Esophagus squamous epithelium (tissue), 5 donors: ENCODE results near the gene FITM1. TPM values are rescaled to one million over a fixed set of nuclear protein-coding genes. Genes with fewer than 3 reads are reported as not detected.
A peak's percentile ranks its signal among the peaks of the same experiment; 100 is the strongest.

Experiments used
- DNase-seq: peaks from one replicate; lab custom pipeline; 2025; lab: John Stamatoyannopoulos, UW
- H3K27ac ChIP-seq, 4 donors: fragments of 200-600 bp; sonication (generic); one replicate each; pipeline ENCODE4 v1.5.1; 2016 to 2019; ENCODE audit warnings: mild to moderate bottlenecking in 1 of 4
- H3K27me3 ChIP-seq, 4 donors: fragments of 200-600 bp; sonication (generic); 1 replicate in 3 of 4; 2 replicates in 1 of 4; pipeline versions ENCODE4 v1.5.1 to v1.6.0; 2017 to 2021; ENCODE audit warnings: antibody characterized with exemption in 1 of 4
- H3K36me3 ChIP-seq, 3 donors: fragments of 200-600 bp; sonication (generic); one replicate each; pipeline ENCODE4 v1.5.1; 2016 to 2019
- H3K4me1 ChIP-seq, 3 donors: fragments of 200-600 bp; sonication (generic); one replicate each; pipeline ENCODE4 v1.5.1; 2017 to 2019
- H3K4me3 ChIP-seq, 4 donors: fragments of 200-600 bp; sonication (generic); 1 replicate in 3 of 4; 2 replicates in 1 of 4; pipeline ENCODE4 v1.5.1; 2016 to 2019; ENCODE audit warnings: mild to moderate bottlenecking in 2 of 4, moderate library complexity in 1 of 4
- H3K9me3 ChIP-seq, 3 donors: fragments of 200-600 bp; sonication (generic); one replicate each; pipeline ENCODE4 v1.5.1; 2016 to 2019
- CTCF ChIP-seq, 6 experiments: fragments of 450-650 bp in 4 of 6; fragments of 200-600 bp in 2 of 6; sonication (generic) in 2 of 6; IDR thresholded peaks; one replicate each; pipeline ENCODE4 v1.5.1; 2016 to 2019; ENCODE audit warnings: antibody characterized with exemption in 6 of 6, mild to moderate bottlenecking in 4 of 6, moderate library complexity in 4 of 6
- POLR2A ChIP-seq, 4 donors: fragments of 450-650 bp; IDR thresholded peaks; one replicate each; pipeline ENCODE4 v1.6.1; 2017; ENCODE audit warnings: antibody characterized with exemption in 4 of 4, mild to moderate bottlenecking in 4 of 4, moderate library complexity in 3 of 4
- WGBS, 2 donors: methylation state at CpG; one replicate each; pipeline ENCODE4 v1.1.5; 2018; 5-methylcytosine and 5-hydroxymethylcytosine counted together
- intact Hi-C: fragments of 100-400 bp; cut with DNase I; formaldehyde crosslinking; loops from one replicate; pipeline ENCODE4 v1.15.0; 2022
- total RNA-seq, 4 donors: library from RNA; depleted of rRNA; stranded (reverse); fragments of >200 nt; gene quantifications; one replicate each; pipeline ENCODE4 v1.1.0, GENCODE V29; 2016
- donor health status: DM: yes; HTN: yes; CAD: no.

The FITM1 gene
- total RNA-seq, 4 donors from 2014 or later = 0.42 to 3.7 (median 0.95) TPM; not detected in 1

GRCh38 chr14:24155100-24155499, 24.6 kb downstream of the FITM1 start:
- Histone ChIP-seq H3K4me3 (no peak overlapping the region), H3K4me1 (peaks cover 0 to 14% (median under 1%) of the 10 kb centered on the region in 3 donors), H3K27ac (no peak overlapping the region), H3K9me3 (no peaks in the 10 kb centered on the region), H3K27me3 (no peaks in the 10 kb centered on the region), H3K36me3 (peaks cover 42 to 98% (median 57%) of the 10 kb centered on the region in 3 donors)
- WGBS, 2 donors = 94 to 98% methylated on average over 6 to 7 of the region's 10 CpGs
- intact Hi-C loops = no loop called here
- DNase-seq = no peak
- TF ChIP-seq POLR2A (IDR thresholded peaks at IDR 0.05) (no peak), CTCF (IDR thresholded peaks at IDR 0.05) (no peak)

GRCh38 chr14:24156840-24157239, 26.4 kb downstream of the FITM1 start:
- Histone ChIP-seq H3K27me3 (no peaks in the 10 kb centered on the region), H3K4me1 (peaks cover 7 to 29% (median 8%) of the 10 kb centered on the region in 3 donors), H3K9me3 (no peaks in the 10 kb centered on the region), H3K4me3 (no peak overlapping the region), H3K36me3 (peaks cover 36 to 88% (median 45%) of the 10 kb centered on the region in 3 donors), H3K27ac (peak overlapping the region in 2 of 4 donors; percentile 6 to 31)
- no peak for DNase-seq
- no peak for TF ChIP-seq POLR2A (IDR thresholded peaks at IDR 0.05)
- no peak for TF ChIP-seq CTCF (IDR thresholded peaks at IDR 0.05)
- intact Hi-C loops = no loop called here
- WGBS, 2 donors = 83 to 85% methylated on average over 1 of the region's 1 CpG

GRCh38 chr14:24157331-24157730, 26.9 kb downstream of the FITM1 start:
- peak overlapping the region in 2 of 4 donors; percentile 6 to 31 for H3K27ac ChIP-seq
- no peak for DNase-seq
- 68 to 81% methylated on average over 5 to 12 of the region's 12 CpGs for WGBS, 2 donors
- no peaks in the 10 kb centered on the region for H3K27me3 ChIP-seq
- peaks cover 12 to 34% (median 13%) of the 10 kb centered on the region in 3 donors for H3K4me1 ChIP-seq
- no peaks in the 10 kb centered on the region for H3K9me3 ChIP-seq
- TF ChIP-seq POLR2A (IDR thresholded peaks at IDR 0.05) = no peak
- TF ChIP-seq CTCF (IDR thresholded peaks at IDR 0.05) = no peak
- intact Hi-C loops = no loop called here
- H3K4me3 ChIP-seq = no peak overlapping the region
- peaks cover 34 to 84% (median 43%) of the 10 kb centered on the region in 3 donors for H3K36me3 ChIP-seq

- TF ChIP-seq POLR2A (IDR thresholded peaks at IDR 0.05) = no peak
- no peak for TF ChIP-seq CTCF (IDR thresholded peaks at IDR 0.05)
- peaks cover 49 to 83% (median 52%) of the 10 kb centered on the region in 3 donors for H3K36me3 ChIP-seq
- H3K27ac ChIP-seq = peak overlapping the region; percentile 92 to 98 (median 97)
- H3K9me3 ChIP-seq = no peaks in the 10 kb centered on the region
- no peaks in the 10 kb centered on the region for H3K27me3 ChIP-seq
- intact Hi-C loops = no loop called here
- no peak for DNase-seq
- no peak overlapping the region for H3K4me3 ChIP-seq
- WGBS, 2 donors = 81 to 84% methylated on average over 7 to 9 of the region's 11 CpGs
- H3K4me1 ChIP-seq = peaks cover 21 to 60% (median 34%) of the 10 kb centered on the region in 3 donors
Measured at GRCh38 chr14:24159777-24160498, 29.5 kb downstream of the FITM1 start.

- no peak overlapping the region for H3K4me3 ChIP-seq
- peaks cover 49 to 83% (median 52%) of the 10 kb centered on the region in 3 donors for H3K36me3 ChIP-seq
- WGBS, 2 donors = 90% methylated on average over 2 of the region's 4 CpGs; no CpG with 5 or more reads in 1 of the 2 donors
- TF ChIP-seq POLR2A (IDR thresholded peaks at IDR 0.05) = no peak
- no peak for TF ChIP-seq CTCF (IDR thresholded peaks at IDR 0.05)
- H3K9me3 ChIP-seq = no peaks in the 10 kb centered on the region
- H3K27me3 ChIP-seq = no peaks in the 10 kb centered on the region
- H3K4me1 ChIP-seq = peaks cover 21 to 65% (median 34%) of the 10 kb centered on the region in 3 donors
- DNase-seq = no peak
- intact Hi-C loops = no loop called here
- peak overlapping the region; percentile 92 to 98 (median 97) for H3K27ac ChIP-seq
Measured at GRCh38 chr14:24160499-24160849, 30.0 kb downstream of the FITM1 start.
